ENCODE data around the gene CAMKMT.

CAMKMT gene

DNA sequence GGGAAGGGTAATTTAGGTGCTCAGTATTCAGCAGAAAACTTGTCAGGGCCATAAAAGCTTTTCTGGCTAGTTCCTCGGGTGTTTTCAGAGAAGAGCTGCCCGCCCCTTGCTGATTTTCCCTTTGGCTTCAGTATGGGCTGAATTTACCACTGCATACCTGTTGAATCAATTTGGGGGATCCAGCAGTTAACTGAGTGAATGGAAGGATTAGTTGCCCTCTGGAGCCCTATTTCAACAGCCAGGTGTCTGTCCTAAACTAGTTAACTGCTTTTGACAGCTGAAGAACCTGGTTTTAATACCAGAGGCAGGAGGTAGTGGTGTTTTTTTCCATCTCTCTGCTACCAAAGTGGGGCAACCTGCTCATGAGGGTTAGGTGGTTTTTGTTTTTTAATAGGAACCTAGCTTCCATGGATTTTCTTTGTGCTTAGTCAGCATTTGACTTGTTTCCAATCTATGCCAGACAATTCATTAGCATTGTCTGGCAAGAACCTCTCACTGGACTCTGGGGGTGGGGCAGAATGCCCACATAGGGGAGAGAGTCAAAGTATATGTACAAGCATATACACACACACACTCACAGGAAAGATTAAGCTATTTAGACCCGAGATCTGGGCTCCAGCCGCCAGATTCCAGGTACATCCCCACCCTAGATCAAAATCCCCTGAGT lies 413.2 kb downstream of the CAMKMT start:
- no peak overlapping the region for H3K4me3 ChIP-seq (ENCODE audit: low read depth, low read length)
- DNase-seq (ENCODE audit: low read depth) = no peak

DNA sequence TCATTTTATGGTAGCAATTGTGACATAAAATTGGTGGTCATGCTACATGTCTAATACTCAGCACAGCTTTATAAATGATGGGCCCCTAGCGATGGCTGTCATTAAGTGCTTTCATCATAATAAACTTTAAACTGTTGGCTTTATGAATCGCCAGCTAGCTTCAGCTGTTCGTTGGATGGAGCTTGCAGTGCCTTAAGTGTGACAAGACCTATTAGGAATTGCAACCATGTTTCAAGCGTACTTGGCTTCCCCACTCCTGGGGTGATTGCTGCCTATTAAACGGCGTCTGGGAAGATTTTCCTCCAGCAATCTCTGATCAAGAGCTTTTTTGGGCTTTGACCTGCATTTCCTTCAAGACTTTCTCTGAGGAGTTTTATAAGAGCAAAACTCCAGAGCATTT lies 415.3 kb downstream of the CAMKMT start:
- DNase-seq (ENCODE audit: low read depth) = no peak
- no peak for TF ChIP-seq CTCF (IDR thresholded peaks at IDR 0.05; ENCODE audit: control insufficient read depth, extremely low read depth, insufficient read depth)
- H3K4me3 ChIP-seq (ENCODE audit: low read depth, low read length) = no peak overlapping the region

More for the DNA sequence above, 413.2 kb downstream of the CAMKMT start:
- no peak for TF ChIP-seq CTCF (IDR thresholded peaks at IDR 0.05; ENCODE audit: control insufficient read depth, extremely low read depth, insufficient read depth)

GRCh38 chr2:44777537-44777936 lies 415.8 kb downstream of the CAMKMT start:
- no peak overlapping the region for H3K4me3 ChIP-seq (ENCODE audit: low read depth, low read length)

DNA sequence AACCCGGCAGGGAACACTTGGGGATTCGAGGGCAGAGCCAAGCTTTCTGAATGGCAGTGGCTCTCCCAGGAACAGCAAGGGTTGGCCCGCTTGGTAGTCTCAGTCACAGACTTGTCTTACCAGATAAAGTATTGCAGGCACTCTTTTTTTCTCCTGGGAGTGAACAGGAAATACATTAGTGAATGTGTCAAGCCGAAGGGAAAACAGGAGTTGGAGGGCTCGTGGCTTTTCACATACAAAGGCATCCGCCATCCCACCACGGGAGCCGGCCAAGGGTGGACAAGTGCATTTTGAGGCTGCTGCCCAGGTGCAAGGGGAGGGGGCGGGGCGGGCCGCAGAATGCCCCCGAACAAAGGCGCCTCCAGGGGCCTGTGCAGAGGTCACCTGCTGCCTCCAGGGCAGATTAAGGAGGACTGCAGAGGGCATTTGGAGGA lies 416.5 kb downstream of the CAMKMT start:
- no peak for TF ChIP-seq CTCF (IDR thresholded peaks at IDR 0.05; ENCODE audit: control insufficient read depth, extremely low read depth, insufficient read depth)
- DNase-seq (ENCODE audit: low read depth) = no peak
- H3K4me3 ChIP-seq (ENCODE audit: low read depth, low read length) = no peak overlapping the region

More at GRCh38 chr2:44777537-44777936, 415.8 kb downstream of the CAMKMT start:
- no peak for DNase-seq (ENCODE audit: low read depth)
- no peak for TF ChIP-seq CTCF (IDR thresholded peaks at IDR 0.05; ENCODE audit: control insufficient read depth, extremely low read depth, insufficient read depth)

GRCh38 chr2:44778671-44779476 lies 417.1 kb downstream of the CAMKMT start:
- TF ChIP-seq CTCF (IDR thresholded peaks at IDR 0.05; ENCODE audit: control insufficient read depth, extremely low read depth, insufficient read depth) = no peak
- no peak overlapping the region for H3K4me3 ChIP-seq (ENCODE audit: low read depth, low read length)
- no peak for DNase-seq (ENCODE audit: low read depth)

GRCh38 chr2:44779793-44780192 lies 418.0 kb downstream of the CAMKMT start:
- DNase-seq (ENCODE audit: low read depth) = no peak
- no peak overlapping the region for H3K4me3 ChIP-seq (ENCODE audit: low read depth, low read length)
- no peak for TF ChIP-seq CTCF (IDR thresholded peaks at IDR 0.05; ENCODE audit: control insufficient read depth, extremely low read depth, insufficient read depth)

All from LNCaP clone FGC (cell line).